DND-41 (cell line): Measurements from ENCODE around the gene ZNF22.

Experiments
- EZH2 ChIP-seq: IDR thresholded peaks from 3 replicates; pipeline ENCODE4 v1.6.1; 2012; ENCODE audit warnings: borderline replicate concordance, low read depth, mild to moderate bottlenecking, moderate library complexity, low read length, inconsistent platforms; ENCODE audit not compliant: severe bottlenecking
- TF ChIP-seq, protein P1 (sequence below): IDR thresholded peaks from 2 replicates; pipeline ENCODE4 v1.5.1; 2012; ENCODE audit warnings: borderline replicate concordance, low read length, moderate library complexity, mild to moderate bottlenecking; ENCODE audit not compliant: poor library complexity, severe bottlenecking; ENCODE audit errors: extremely low read depth

DNA sequence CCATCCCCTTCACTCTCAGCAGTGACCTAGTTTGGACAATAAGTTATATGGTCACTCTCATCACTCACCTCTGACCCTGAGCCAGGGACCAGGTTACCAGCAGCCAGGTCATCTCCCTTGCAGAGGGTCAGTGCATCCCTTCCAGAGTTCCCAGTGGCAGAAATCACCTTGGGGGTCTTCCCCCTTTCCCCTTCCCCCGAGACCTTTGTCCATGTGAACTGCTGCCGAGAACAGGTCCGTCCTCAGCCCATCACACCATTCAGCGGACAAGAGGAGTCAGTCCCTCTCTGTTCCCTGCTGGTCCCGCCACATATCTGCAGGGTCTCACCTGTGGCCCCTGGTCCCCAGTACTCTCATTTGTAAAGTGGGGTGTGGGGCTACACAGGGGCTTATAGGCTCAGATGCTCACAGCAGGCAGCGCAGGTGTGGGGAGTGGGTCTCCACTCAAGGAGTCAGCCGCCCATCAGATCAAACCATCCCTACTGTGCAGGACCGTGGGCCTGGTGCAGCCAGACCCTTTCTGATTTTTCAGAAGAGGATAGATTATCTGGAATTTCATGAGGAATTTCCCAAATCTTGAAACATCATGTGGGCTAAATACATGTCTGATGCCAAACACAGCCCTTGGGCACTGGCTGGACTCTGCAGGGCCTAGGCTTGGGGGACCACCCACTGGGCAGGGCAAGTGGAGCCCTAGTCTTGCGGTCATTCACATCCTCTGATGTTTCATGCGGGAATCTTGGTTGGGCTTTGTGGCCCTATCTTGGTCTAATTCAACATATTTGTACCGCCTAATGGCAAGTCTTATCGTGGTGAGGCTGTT is 28.6 kb upstream of the ZNF22 start:
- TF ChIP-seq, protein P1, sequence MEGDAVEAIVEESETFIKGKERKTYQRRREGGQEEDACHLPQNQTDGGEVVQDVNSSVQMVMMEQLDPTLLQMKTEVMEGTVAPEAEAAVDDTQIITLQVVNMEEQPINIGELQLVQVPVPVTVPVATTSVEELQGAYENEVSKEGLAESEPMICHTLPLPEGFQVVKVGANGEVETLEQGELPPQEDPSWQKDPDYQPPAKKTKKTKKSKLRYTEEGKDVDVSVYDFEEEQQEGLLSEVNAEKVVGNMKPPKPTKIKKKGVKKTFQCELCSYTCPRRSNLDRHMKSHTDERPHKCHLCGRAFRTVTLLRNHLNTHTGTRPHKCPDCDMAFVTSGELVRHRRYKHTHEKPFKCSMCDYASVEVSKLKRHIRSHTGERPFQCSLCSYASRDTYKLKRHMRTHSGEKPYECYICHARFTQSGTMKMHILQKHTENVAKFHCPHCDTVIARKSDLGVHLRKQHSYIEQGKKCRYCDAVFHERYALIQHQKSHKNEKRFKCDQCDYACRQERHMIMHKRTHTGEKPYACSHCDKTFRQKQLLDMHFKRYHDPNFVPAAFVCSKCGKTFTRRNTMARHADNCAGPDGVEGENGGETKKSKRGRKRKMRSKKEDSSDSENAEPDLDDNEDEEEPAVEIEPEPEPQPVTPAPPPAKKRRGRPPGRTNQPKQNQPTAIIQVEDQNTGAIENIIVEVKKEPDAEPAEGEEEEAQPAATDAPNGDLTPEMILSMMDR: no peak
- TF ChIP-seq EZH2: no peak
